HG03135 (cell line): Measurements from ENCODE around the gene PLB1.

ENCODE experiments used
- ATAC-seq: cut with Tn5 transposase; IDR thresholded peaks from one replicate; pipeline ENCODE4 v1.9.1; 2021; ENCODE audit warnings: mild to moderate bottlenecking, moderate library complexity; ENCODE audit not compliant: unreplicated experiment

PLB1 gene

GRCh38 chr2:28496781-28497180 is 921 bp downstream of the PLB1 start:
- ATAC-seq = no peak

- no peak for ATAC-seq
Measured at GRCh38 chr2:28497206-28497605, 1.3 kb downstream of the PLB1 start.

GRCh38 chr2:28499282-28499681 is 3.4 kb downstream of the PLB1 start:
- ATAC-seq = no peak

GRCh38 chr2:28505361-28505760 is 9.5 kb downstream of the PLB1 start:
- ATAC-seq = no peak

- ATAC-seq = no peak
Measured at GRCh38 chr2:28506112-28506910, 10.5 kb downstream of the PLB1 start.

GRCh38 chr2:28507796-28508764 is 12.2 kb downstream of the PLB1 start:
- no peak for ATAC-seq

- no peak for ATAC-seq
Measured at GRCh38 chr2:28509361-28509760, 13.5 kb downstream of the PLB1 start.

- no peak for ATAC-seq
Measured at GRCh38 chr2:28510184-28510583, 14.3 kb downstream of the PLB1 start.

GRCh38 chr2:28511871-28512606 is 16.2 kb downstream of the PLB1 start:
- ATAC-seq = no peak

GRCh38 chr2:28512607-28512965 is 16.7 kb downstream of the PLB1 start:
- no peak for ATAC-seq

GRCh38 chr2:28513097-28513496 is 17.2 kb downstream of the PLB1 start:
- ATAC-seq = no peak

- no peak for ATAC-seq
Measured at GRCh38 chr2:28515176-28515751, 19.4 kb downstream of the PLB1 start.

GRCh38 chr2:28516430-28516829 is 20.6 kb downstream of the PLB1 start:
- ATAC-seq = no peak

- ATAC-seq = no peak
Measured at GRCh38 chr2:28516950-28517349, 21.1 kb downstream of the PLB1 start.

- ATAC-seq = no peak
Measured at GRCh38 chr2:28521663-28522062, 25.8 kb downstream of the PLB1 start.

- ATAC-seq = no peak
Measured at GRCh38 chr2:28522481-28522880, 26.6 kb downstream of the PLB1 start.

GRCh38 chr2:28523902-28524301 is 28.0 kb downstream of the PLB1 start:
- no peak for ATAC-seq

GRCh38 chr2:28525481-28525880 is 29.6 kb downstream of the PLB1 start:
- no peak for ATAC-seq

- no peak for ATAC-seq
Measured at GRCh38 chr2:28526527-28527132, 30.8 kb downstream of the PLB1 start.

- ATAC-seq = no peak
Measured at GRCh38 chr2:28527196-28527595, 31.3 kb downstream of the PLB1 start.
